GM20000 (cell line): ENCODE data around the gene UBXN6.

Experiments
- DNase-seq: peaks from one replicate; pipeline ENCODE4 v3.0.0; 2012; ENCODE audit warnings: low spot score
- TF ChIP-seq, protein P1 (sequence below): IDR thresholded peaks from 2 replicates; pipeline ENCODE4 v1.5.1; 2012; ENCODE audit warnings: mild to moderate bottlenecking, control low read depth; ENCODE audit errors: extremely low read depth, missing control alignments

Gene UBXN6

DNA sequence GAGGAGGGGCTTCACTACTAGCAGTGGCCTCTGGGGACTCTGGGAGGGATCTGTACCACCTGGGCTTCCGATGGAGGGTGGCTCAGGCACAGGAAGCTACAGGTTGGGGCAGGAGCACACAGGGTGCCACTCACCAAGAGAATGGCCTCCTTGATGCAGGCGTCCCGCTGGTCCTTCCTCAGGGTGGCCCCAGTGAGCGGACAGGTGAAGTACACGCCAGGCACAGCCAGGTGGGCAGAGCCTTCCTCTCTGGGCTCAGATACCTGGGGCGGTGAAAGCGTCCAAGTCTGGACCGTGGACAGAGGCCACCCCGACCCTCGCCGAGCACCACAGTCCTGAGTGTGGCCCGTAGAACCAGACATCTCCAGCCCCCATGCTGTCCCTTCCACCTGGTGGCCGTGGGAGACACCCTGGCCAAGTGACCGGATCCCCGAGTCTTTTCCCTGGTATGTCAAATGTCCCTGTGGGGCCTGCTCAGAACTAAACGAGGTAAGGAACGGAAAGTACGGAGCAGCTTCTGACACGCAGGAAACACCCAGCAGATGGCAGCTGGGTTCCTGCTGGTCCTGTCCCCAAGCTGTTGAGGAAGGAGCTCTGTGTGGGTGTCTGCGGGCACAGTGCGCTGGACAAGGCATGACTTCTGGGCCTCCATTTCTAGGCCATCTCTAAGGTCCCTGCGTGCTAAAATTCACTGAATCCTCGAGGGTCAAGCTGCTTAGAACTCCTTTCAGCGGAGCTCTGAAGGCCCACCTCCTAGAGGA is 5.2 kb downstream of the UBXN6 start:
- TF ChIP-seq, protein P1, sequence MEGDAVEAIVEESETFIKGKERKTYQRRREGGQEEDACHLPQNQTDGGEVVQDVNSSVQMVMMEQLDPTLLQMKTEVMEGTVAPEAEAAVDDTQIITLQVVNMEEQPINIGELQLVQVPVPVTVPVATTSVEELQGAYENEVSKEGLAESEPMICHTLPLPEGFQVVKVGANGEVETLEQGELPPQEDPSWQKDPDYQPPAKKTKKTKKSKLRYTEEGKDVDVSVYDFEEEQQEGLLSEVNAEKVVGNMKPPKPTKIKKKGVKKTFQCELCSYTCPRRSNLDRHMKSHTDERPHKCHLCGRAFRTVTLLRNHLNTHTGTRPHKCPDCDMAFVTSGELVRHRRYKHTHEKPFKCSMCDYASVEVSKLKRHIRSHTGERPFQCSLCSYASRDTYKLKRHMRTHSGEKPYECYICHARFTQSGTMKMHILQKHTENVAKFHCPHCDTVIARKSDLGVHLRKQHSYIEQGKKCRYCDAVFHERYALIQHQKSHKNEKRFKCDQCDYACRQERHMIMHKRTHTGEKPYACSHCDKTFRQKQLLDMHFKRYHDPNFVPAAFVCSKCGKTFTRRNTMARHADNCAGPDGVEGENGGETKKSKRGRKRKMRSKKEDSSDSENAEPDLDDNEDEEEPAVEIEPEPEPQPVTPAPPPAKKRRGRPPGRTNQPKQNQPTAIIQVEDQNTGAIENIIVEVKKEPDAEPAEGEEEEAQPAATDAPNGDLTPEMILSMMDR, result no peak
- DNase-seq, result no peak

DNA sequence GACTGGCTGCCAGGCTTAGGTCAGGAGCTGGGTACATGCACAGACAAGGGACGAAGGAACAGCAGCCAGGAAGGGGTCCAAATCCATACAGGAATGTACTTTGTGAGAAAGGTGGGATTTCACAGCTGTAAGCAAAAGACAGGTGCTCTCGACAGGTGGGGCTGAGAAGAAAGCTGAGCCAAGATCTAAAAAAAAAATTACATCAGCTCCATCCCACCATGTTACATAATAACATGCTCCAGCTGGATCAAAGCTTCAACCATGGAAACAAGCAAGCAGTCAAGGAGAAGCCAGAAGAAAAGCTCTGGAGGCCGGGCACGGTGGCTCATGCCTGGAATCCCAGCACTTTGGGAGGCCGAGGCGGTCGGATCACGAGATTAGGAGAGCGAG is 8.0 kb downstream of the UBXN6 start:
- TF ChIP-seq, protein P1, result no peak
- no peak for DNase-seq

DNA sequence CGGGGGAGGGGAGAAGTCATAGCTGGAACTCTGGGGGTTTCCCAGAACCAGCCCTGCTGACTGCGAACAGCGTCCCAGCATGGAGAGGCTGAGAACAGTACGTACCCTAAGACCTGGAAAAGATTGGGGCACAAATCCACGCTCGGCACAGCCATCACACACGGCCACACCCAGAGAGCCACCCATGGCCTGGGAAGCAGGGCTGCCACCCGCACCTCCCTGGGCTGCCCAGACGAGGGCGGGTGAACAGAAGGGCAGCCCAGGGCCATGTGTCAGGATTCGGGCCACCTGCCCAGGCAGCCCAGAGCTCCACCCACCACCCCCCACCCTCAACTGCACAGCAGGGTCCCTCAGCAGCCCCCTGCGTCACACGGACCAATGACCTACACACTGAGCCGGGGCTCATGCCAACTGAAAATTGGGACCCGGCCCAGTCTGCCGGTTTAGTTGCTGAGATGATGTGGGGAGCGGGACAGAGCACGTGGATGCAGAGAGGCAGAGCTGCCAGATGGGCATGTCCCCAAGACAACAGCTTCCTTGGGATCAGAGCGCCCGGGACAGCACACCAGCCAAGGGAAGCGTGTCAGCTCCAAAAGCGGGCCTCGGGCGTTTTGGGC is 8.5 kb downstream of the UBXN6 start:
- TF ChIP-seq, protein P1, result no peak
- no peak for DNase-seq

DNA sequence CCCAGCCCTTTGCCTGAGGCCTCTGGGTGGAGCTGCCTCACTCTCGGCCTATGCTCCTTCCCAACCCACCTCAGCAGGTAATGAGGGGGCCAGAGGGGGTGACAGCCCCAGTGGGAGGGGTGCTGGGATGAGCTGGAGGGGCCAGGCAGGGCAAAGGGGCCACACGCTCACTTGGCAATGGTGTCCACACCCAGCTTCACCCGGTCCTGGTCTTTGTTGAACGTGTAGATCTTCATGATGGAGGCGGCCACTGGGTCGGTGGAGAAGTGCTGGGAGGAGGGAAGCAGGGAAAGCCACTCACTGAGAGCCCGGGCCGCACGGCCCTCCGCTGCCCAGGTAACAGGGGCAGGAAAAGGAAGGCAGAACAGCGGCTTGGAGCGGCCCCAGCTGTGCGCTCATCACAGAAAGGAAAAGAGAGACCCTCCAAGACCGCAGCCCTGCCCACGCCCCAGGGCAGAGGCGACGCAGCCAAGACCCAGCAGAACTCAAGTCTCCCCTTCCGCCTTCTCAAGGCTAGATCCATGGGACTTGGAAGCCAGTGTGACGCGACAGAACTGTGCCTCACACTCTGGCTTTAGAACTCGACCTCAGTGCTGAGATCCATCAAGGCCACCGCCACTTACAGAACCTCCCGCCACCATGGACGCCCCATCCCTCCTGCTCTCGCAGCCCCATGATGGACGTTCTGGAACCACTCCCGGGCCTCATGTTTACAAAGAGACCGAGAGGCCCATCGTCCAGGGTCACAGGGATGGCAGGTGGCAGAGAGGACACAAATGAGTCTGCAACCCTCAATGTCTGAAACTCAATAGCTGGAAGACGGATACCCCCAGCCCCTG is 9.2 kb downstream of the UBXN6 start:
- no peak for DNase-seq
- TF ChIP-seq, protein P1, result no peak

DNA sequence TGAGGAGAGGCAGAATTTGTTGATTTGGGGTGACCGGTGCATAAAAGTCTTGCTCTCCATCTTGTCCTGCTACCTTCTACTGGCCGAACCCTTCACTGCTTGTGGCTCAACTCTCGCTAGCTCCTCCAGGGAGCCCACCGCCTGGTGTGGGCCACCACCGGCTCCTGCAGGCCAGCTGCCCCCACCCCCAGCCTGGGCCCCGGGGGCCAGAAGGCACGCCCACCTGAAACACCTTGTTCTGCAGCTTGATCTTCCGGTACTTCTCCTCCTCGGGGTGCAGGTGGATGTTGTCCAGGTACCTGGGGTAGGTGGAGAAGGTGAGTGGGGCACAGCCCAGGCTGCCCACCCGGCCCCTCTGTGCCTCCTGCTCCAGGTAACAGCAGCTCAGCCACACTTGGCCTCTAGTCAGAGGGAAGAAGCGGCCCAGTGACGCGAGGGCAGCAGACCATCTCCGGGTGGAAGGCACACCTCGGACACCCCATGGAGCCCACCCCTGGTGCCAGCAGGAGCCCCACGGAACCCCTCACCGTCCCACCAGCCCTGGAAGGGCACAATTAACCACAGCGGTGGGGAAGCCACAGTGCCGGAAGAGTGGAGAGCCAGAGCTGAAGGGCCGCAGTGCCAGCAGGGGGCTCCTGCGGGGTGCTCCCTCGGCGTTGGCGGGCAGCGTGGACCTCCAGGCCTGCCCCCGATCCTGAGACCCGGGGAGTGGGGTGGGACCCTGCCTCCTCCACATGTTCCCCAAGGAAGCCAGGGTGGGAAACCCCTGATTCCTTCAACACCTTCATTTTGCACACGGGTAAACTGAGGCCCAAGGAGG is 10.1 kb downstream of the UBXN6 start:
- TF ChIP-seq, protein P1, result no peak
- no peak for DNase-seq

DNA sequence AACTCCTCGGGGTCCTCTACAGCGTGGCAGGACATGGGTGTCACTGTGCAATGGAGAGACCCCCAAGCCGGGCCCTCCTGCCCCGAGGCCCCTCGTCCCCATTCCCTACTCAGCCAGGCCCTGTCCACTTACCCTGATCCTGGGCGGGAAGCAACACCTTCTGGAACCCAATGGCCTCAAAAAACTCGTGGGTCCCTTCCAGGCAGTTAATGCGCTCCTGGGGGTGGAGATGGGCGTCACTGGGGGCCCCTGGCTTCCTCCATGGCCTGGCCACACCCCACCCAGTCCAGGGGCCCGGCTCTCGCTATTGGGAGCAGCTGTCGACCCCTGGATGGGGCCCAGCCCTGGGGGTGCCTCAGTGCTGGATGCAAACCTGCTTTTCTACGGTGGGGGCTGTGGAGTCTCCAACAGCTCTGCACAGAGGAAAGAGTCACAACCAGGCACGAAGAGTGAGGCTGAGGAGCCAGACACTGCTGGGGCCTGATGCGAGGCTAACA is 10.8 kb downstream of the UBXN6 start:
- no peak for DNase-seq
- TF ChIP-seq, protein P1, result no peak
